ENCODE results near the gene FMN2. TPM values are rescaled to one million over a fixed set of nuclear protein-coding genes. Genes with fewer than 3 reads are reported as not detected.

FMN2 gene
- polyA plus RNA-seq, 1 donor = 0.52 TPM

DNA sequence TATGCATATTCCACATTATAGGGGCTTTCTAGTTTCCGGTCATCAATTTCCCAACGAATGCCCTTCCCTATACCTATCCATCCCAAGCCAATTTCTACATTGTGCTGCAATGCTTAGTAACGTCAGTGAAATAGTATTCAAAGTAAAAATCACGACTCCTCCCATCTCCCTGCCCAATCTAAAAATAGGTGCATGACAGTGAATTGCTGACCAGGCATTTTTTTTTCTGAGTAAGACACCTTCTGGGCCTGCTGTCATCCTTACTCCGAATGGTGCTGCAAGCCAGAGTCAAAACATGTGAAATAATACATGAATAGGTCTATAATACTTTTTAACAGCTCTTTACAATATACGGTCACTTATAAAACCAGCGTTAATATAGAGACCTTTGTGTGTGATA lies 400.1 kb downstream of the FMN2 start:
- no peak for DNase-seq (ENCODE audit: low read depth)

DNA sequence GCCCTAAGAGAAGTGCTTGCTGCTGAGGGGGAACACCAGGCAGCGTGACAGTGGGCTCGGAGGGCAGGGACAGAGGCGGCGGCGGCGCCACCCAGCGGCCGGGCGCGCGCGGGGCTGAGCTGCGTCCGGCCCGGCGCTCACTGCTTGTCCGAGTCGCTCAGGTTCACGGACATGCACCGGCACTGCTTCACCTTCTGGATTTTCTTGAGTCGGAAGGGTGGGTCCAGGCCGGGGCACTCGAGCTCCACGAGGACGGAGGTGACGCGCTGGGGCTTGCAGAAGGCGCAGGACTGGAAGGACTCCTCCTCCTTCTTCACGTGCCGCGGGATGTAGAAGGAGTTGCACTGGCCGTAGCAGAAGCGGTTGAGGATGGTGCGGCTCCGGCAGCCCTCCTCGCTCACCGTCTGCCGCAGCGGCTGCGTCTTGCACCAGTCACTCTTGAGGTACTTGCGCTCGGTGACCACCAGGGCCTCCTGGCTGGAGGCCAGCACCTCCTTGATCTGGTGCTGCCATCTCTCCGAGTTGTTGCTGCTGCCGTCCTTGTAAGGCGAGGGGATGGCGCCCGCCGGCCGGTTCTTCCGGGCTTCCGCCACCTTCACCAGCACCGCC lies 401.3 kb downstream of the FMN2 start:
- DNase-seq (ENCODE audit: low read depth) = no peak

- DNase-seq (ENCODE audit: low read depth) = no peak
Measured at GRCh38 chr1:240495601-240496000, 403.9 kb downstream of the FMN2 start.

DNA sequence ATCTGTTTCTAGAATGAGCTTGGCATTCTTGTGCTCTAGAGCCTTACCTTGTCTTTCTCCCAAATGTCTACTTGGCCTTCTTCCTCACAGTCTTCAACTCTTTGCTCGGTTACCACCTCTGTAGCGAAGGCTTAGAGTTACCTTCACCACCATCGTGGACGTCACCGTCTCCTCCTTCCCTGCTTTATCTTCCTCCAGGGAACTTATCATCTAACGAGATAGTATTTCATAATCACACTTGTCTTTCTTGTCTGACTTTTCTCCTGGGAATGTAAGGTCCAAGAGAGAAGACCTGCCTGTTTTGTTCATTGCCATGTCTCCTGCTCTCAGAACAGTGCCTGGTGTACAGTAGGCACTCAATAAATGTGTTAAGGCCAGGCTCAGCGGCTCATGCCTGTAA lies 404.7 kb downstream of the FMN2 start:
- DNase-seq (ENCODE audit: low read depth) = no peak

- DNase-seq (ENCODE audit: low read depth) = no peak
Measured at GRCh38 chr1:240496941-240497340, 405.3 kb downstream of the FMN2 start.

GRCh38 chr1:240497908-240498307 lies 406.2 kb downstream of the FMN2 start:
- no peak for DNase-seq (ENCODE audit: low read depth)

DNA sequence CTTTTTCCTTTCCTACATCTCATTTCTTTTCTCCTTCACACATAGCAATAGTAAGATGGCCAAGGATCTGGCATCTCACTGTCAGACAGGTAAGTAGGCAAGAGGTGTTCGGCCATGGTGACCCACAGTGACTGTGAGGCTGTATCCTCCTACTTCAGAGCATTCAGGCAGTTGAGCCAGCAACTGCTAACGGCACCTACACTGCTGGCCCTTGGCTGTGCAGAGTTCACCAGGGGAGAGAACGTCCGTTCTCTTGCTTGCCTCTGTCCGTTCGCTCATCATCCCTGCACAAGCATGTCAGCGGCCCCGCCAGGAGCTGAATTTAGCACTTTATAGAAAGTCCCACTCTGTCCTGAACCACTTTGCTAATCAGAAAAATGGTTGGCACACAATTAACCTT lies 406.7 kb downstream of the FMN2 start:
- DNase-seq (ENCODE audit: low read depth) = no peak

GRCh38 chr1:240499012-240499411 lies 407.3 kb downstream of the FMN2 start:
- no peak for DNase-seq (ENCODE audit: low read depth)

- DNase-seq (ENCODE audit: low read depth) = no peak
Measured at GRCh38 chr1:240500647-240501046, 409.0 kb downstream of the FMN2 start.

- DNase-seq (ENCODE audit: low read depth) = no peak
Measured at GRCh38 chr1:240501115-240501514, 409.4 kb downstream of the FMN2 start.

DNA sequence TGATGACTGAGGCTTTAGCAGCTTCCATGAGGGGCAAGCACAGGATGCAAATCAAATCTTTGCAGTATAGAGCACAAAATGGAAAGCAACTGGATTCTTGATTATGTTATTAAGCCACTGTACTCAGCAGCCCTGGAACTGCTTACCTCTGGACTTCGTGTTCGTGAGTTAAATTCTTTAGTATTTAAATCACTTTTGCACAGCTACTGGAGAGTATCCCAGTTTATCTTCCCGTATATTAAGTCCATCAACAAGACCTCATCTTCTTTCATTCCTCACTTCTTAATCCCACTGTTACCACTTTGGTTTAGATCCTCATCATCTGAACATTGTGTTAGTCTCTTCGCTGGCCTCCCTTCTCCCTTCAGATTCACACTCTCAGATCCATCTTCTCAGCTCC lies 411.4 kb downstream of the FMN2 start:
- no peak for DNase-seq (ENCODE audit: low read depth)

GRCh38 chr1:240503558-240503957 lies 411.9 kb downstream of the FMN2 start:
- no peak for DNase-seq (ENCODE audit: low read depth)

DNA sequence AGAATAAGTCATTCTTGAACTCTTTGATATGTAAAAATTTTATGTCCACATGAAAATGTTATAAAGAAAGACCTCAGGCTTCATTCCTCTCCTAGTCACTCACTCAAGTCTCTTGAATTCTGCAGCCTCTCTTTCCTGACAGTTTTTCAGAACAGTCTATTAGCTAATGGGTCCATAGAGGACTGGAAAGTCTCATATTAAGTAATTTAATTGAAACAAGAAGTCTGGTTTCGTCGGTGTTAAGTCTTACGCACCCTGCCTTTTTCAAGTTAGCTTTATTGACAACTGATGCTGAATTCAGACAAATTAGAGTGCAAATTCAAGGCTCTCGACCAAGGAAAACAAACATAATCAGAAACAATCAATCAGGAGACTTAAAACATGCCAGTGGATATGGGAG lies 414.5 kb downstream of the FMN2 start:
- no peak for DNase-seq (ENCODE audit: low read depth)

GRCh38 chr1:240508201-240508600 lies 416.5 kb downstream of the FMN2 start:
- no peak for DNase-seq (ENCODE audit: low read depth)

DNA sequence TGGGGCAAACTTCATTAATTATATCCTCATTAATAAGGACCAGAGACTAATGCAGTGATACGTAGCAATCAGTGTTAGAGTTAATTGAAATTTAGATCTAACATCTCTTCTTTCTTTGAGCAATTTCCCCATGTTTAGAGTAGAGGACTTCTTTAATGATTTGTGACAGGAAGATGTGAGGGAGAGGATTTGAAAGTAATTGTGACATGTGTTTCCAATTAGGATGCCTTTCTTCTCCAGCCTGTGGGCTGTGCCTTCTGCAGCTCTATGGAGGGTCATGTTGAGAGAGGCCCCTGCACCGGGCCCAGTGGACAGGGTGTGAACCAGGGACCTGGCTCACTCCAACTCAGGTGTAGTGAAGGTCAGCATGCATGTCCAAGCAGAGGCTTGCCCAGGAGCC lies 417.3 kb downstream of the FMN2 start:
- DNase-seq (ENCODE audit: low read depth) = no peak

DNA sequence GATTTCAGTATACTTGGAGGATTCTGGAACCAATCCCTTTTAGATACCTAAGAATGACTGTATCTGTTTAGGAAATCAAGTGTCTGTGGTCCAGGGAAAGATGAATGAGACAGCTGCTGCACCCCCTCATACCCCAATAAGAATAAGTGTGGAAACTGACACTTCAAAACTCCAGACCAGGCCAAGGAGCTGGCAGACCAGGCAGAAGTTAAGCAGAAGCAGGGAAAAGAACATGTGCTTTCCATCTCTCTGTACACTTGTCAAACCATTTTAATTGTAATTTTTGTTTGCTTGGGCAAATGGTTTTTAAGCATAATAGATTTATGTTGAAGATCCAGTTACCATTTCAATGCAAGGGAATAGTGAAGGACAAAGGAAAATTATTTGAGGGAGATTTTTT lies 420.1 kb downstream of the FMN2 start:
- DNase-seq (ENCODE audit: low read depth) = no peak

DNA sequence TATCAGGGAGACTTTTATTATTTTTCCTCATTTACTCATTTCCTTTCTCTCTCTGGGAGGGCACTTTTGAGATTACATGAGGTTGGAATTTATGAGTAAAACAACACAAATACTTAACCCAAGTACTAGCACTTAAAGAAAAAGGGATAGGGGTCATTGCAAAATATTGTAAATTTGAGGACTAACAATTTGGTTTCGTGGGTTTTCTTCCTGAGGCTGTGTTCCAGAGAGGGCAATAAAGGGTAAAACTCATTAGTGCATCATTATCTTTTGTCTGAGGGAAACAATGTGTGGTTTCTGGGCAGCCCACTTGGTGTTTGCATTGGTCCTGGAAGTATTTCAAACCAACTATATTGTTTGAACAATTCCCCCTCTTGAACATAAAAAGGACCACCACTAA lies 423.8 kb downstream of the FMN2 start:
- DNase-seq (ENCODE audit: low read depth) = no peak

- DNase-seq (ENCODE audit: low read depth) = no peak
Measured at GRCh38 chr1:240516069-240516468, 424.4 kb downstream of the FMN2 start.

GRCh38 chr1:240517891-240518290 lies 426.2 kb downstream of the FMN2 start:
- no peak for DNase-seq (ENCODE audit: low read depth)

GRCh38 chr1:240522122-240522822 lies 430.6 kb downstream of the FMN2 start:
- DNase-seq (ENCODE audit: low read depth) = no peak

GRCh38 chr1:240524356-240525069 lies 432.8 kb downstream of the FMN2 start:
- no peak for DNase-seq (ENCODE audit: low read depth)

Data from forelimb muscle (tissue), 1 donor.